Smooth muscle cell (in vitro differentiated cells): ENCODE data around the gene S100A6. TPM values are rescaled to one million over a fixed set of nuclear protein-coding genes. Genes with fewer than 3 reads are reported as not detected.
A peak's percentile ranks its signal among the peaks of the same experiment; 100 is the strongest.

ENCODE experiments used
- DNase-seq: peaks from one replicate; lab custom pipeline; 2025; ENCODE audit not compliant: unreplicated experiment; lab: John Stamatoyannopoulos, UW
- H2AFZ ChIP-seq: fragments of 200-600 bp; sonication (generic); 2 replicates; pipeline ENCODE4 v1.6.0; 2016; ENCODE audit warnings: antibody characterized with exemption, low read depth, mild to moderate bottlenecking
- H3F3A ChIP-seq: fragments of 200-600 bp; sonication (generic); 2 replicates; pipeline ENCODE4 v1.6.0; 2017; ENCODE audit warnings: antibody characterized with exemption, low read depth
- H3K27ac ChIP-seq: fragments of 200-600 bp; sonication (generic); 2 replicates; pipeline ENCODE4 v1.5.1; 2016; ENCODE audit warnings: low read depth, mild to moderate bottlenecking
- H3K27me3 ChIP-seq: fragments of 200-600 bp; sonication (generic); 2 replicates; pipeline ENCODE4 v1.6.1; 2016; ENCODE audit warnings: low read depth, mild to moderate bottlenecking
- H3K36me3 ChIP-seq: fragments of 200-600 bp; sonication (generic); 2 replicates; pipeline ENCODE4 v1.5.1; 2016; ENCODE audit warnings: low read depth
- H3K4me1 ChIP-seq: fragments of 200-600 bp; sonication (generic); 2 replicates; pipeline ENCODE4 v1.5.1; 2016; ENCODE audit warnings: low read depth
- H3K4me2 ChIP-seq: fragments of 200-600 bp; sonication (generic); 2 replicates; pipeline ENCODE4 v1.6.0; 2016; ENCODE audit warnings: mild to moderate bottlenecking
- H3K4me3 ChIP-seq: fragments of 200-600 bp; sonication (generic); 2 replicates; pipeline ENCODE4 v1.5.1; 2016; ENCODE audit warnings: mild to moderate bottlenecking
- H3K79me2 ChIP-seq: fragments of 200-600 bp; sonication (generic); 2 replicates; pipeline ENCODE4 v1.6.0; 2016; ENCODE audit warnings: low read depth, mild to moderate bottlenecking
- H3K9ac ChIP-seq: fragments of 200-600 bp; sonication (generic); 2 replicates; pipeline ENCODE4 v1.6.0; 2016; ENCODE audit warnings: low read depth
- H3K9me3 ChIP-seq: fragments of 200-600 bp; sonication (generic); replicated peaks from 2 replicates; pipeline ENCODE4 v1.5.1; 2016; ENCODE audit warnings: low read depth
- H4K20me1 ChIP-seq: fragments of 200-600 bp; sonication (generic); 2 replicates; pipeline ENCODE4 v1.6.0; 2016; ENCODE audit warnings: low read depth
- CTCF ChIP-seq: fragments of 200-600 bp; sonication (generic); IDR thresholded peaks from 2 replicates; pipeline ENCODE4 v1.5.1; 2017; ENCODE audit warnings: borderline replicate concordance, mild to moderate bottlenecking, antibody characterized with exemption; ENCODE audit not compliant: insufficient read depth, poor library complexity, severe bottlenecking
- WGBS: methylation state at CpG from one replicate; pipeline ENCODE4 v1.1.7; 2016; ENCODE audit warnings: low lambda C conversion rate; 5-methylcytosine and 5-hydroxymethylcytosine counted together
- polyA plus RNA-seq: library from polyadenylated mRNA; unstranded; fragments of >200 nt; fragmentation: Nextera tagmentation; extraction: Ambion mirVana; gene quantifications from 2 replicates; pipeline ENCODE4 v1.2.1, GENCODE V29; 2016
- total RNA-seq: library from RNA; depleted of rRNA; stranded (reverse); fragments of >200 nt; gene quantifications from 2 replicates; pipeline ENCODE4 v1.2.3, GENCODE V29; 2014

The S100A6 gene
- total and polyA plus RNA-seq, 2 experiments from 2014 or later = 499 to 1,358 TPM

GRCh38 chr1:153542956-153543711 is 7.3 kb upstream of the S100A6 start:
- no peaks in the 10 kb centered on the region for H3K79me2 ChIP-seq
- peak overlapping the region; percentile 84 for H3K4me2 ChIP-seq
- no peak for TF ChIP-seq CTCF
- no peaks in the 10 kb centered on the region for H3K27me3 ChIP-seq
- no peaks in the 10 kb centered on the region for H3K36me3 ChIP-seq
- peaks cover 39% of the 10 kb centered on the region for H3K4me1 ChIP-seq
- no peaks in the 10 kb centered on the region for H4K20me1 ChIP-seq
- no peaks in the 10 kb centered on the region for H3K9me3 ChIP-seq
- no peak overlapping the region for H2AFZ ChIP-seq
- DNase-seq = no peak
- H3F3A ChIP-seq = peaks cover 14% of the 10 kb centered on the region
- peak overlapping the region; percentile 81 for H3K9ac ChIP-seq
- peak overlapping the region; percentile 93 for H3K27ac ChIP-seq
- 30% methylated on average over 13 of the region's 13 CpGs for WGBS
- no peak overlapping the region for H3K4me3 ChIP-seq

GRCh38 chr1:153541641-153542590 is 6.1 kb upstream of the S100A6 start:
- peak overlapping the region; percentile 84 for H3K4me2 ChIP-seq
- no peak overlapping the region for H2AFZ ChIP-seq
- H3K27ac ChIP-seq = peak overlapping the region; percentile 93
- peaks cover 14% of the 10 kb centered on the region for H3F3A ChIP-seq
- H3K9me3 ChIP-seq = no peaks in the 10 kb centered on the region
- no peak for TF ChIP-seq CTCF
- H3K36me3 ChIP-seq = no peaks in the 10 kb centered on the region
- peaks cover 34% of the 10 kb centered on the region for H3K4me1 ChIP-seq
- no peaks in the 10 kb centered on the region for H3K27me3 ChIP-seq
- WGBS = 70% methylated on average over 13 of the region's 13 CpGs
- no peak overlapping the region for H3K9ac ChIP-seq
- H4K20me1 ChIP-seq = no peaks in the 10 kb centered on the region
- no peaks in the 10 kb centered on the region for H3K79me2 ChIP-seq
- no peak for DNase-seq
- H3K4me3 ChIP-seq = no peak overlapping the region

GRCh38 chr1:153540394-153541361 is 4.9 kb upstream of the S100A6 start, which contains the start of gene S100A5:
Gene S100A5, minus strand, starts transcription at chr1:153540934. Its CDS starts 743 bp downstream, at chr1:153540191.
- H3K27ac ChIP-seq = peak within 1 kb of the TSS; percentile 93

More at GRCh38 chr1:153540394-153541361, 4.9 kb upstream of the S100A6 start, which contains the start of gene S100A5:
- DNase-seq = no peak
- Histone ChIP-seq H3K4me1 (peaks cover 22% of the 10 kb centered on the region), H3F3A (peaks cover 18% of the 10 kb centered on the region), H2AFZ (no peak within 1 kb of the TSS), H3K4me2 (peak within 1 kb of the TSS; percentile 84), H4K20me1 (no peaks in the 10 kb centered on the region), H3K79me2 (no peaks in the 10 kb centered on the region), H3K9me3 (no peaks in the 10 kb centered on the region), H3K36me3 (no peaks in the 10 kb centered on the region), H3K27me3 (no peaks in the 10 kb centered on the region), H3K4me3 (no peak within 1 kb of the TSS), H3K9ac (no peak within 1 kb of the TSS)
- no peak for TF ChIP-seq CTCF
- 75% methylated on average over 11 of the region's 11 CpGs for WGBS
